Natural killer cell treated with Interleukin-12 subunit alpha and Interleukin-12 subunit beta and Interleukin-15 and Interleukin-18, amount 100 ng/mL, for 72 hours (primary cell): ENCODE measurements around the gene GATAD2A. TPM values are rescaled to one million over a fixed set of nuclear protein-coding genes. Genes with fewer than 3 reads are reported as not detected.

Experiments
- ATAC-seq, 2 donors: fragments of 150-1000 bp; cut with Tn5 transposase in 1 of 2; sonication (Bioruptor Pico), chemical (Tn5 transposase) in 1 of 2; 2 replicates each; pipeline ENCODE4 v1.10.0; 2021
- DNase-seq: peaks from one replicate; pipeline ENCODE4 v3.0.0; 2022; ENCODE audit warnings: low spot score
- H3K27ac Mint-ChIP-seq, 2 donors: 1 replicate in 1 of 2; 2 replicates in 1 of 2; pipeline ENCODE4 v1.8.0; 2022; ENCODE audit warnings: mixed read lengths in 2 of 2, mild to moderate bottlenecking in 1 of 2, moderate library complexity in 1 of 2
- H3K27me3 Mint-ChIP-seq, 2 donors: 1 replicate in 1 of 2; 2 replicates in 1 of 2; pipeline ENCODE4 v1.8.0; 2022; ENCODE audit warnings: mixed read lengths in 2 of 2
- H3K36me3 Mint-ChIP-seq: one replicate; pipeline ENCODE4 v1.8.0; 2022; ENCODE audit warnings: mixed read lengths
- H3K4me1 Mint-ChIP-seq, 2 donors: 1 replicate in 1 of 2; 2 replicates in 1 of 2; pipeline ENCODE4 v1.8.0; 2022; ENCODE audit warnings: low read depth in 2 of 2, mixed read lengths in 2 of 2, mild to moderate bottlenecking in 1 of 2
- H3K4me3 Mint-ChIP-seq: one replicate; pipeline ENCODE4 v1.8.0; 2022; ENCODE audit warnings: mixed read lengths
- H3K9me3 Mint-ChIP-seq: 2 replicates; pipeline ENCODE4 v1.8.0; 2022; ENCODE audit warnings: mixed read lengths
- total RNA-seq, 2 donors: library from RNA; stranded (reverse); gene quantifications; one replicate each; pipeline ENCODE4 v1.2.3, GENCODE V29; 2022

GATAD2A gene
- total RNA-seq, 2 donors from 2014 or later, result 171 to 224 TPM

- Mint-ChIP-seq H3K27me3 (no peaks in the 10 kb centered on the region), H3K36me3 (no peaks in the 10 kb centered on the region), H3K4me3 (no peak overlapping the region), H3K9me3 (no peaks in the 10 kb centered on the region), H3K4me1 (peaks cover 6% of the 10 kb centered on the region in 2 donors), H3K27ac (no peak overlapping the region)
- ATAC-seq (no peak), DNase-seq (no peak)
Measured at GRCh38 chr19:19544257-19544953, 138.9 kb downstream of the GATAD2A start.

DNA sequence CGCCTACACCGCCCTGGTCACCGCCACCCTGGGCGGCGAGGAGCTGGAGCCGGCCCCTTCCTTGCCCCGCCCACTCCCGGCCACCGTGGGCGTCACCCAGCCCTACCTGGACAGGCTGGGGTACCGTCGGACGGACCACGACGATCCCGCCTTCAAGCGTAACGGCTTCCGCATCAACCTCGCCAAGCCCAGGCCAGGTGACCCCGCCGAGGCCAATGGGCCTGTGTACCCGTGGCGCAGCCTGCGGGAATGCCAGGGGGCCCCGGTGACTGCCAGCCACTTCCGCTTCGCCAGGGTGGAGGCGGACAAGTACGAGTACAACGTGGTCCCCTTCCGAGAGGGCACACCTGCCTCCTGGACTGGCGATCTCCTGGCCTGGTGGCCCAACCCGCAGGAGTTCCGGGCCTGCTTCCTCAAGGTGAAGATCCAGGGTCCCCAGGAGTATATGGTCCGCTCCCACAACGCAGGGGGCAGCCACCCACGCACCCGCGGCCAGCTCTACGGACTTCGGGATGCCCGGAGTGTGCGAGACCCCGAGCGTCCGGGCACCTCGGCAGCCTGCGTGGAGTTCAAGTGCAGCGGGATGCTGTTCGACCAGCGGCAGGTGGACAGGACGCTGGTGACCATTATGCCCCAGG, 139.6 kb downstream of the GATAD2A start:
- ATAC-seq (no peak), DNase-seq (no peak)
- Mint-ChIP-seq H3K4me1 (peaks cover 6% of the 10 kb centered on the region in 2 donors), H3K27ac (no peak overlapping the region), H3K9me3 (no peaks in the 10 kb centered on the region), H3K4me3 (no peak overlapping the region), H3K36me3 (no peaks in the 10 kb centered on the region), H3K27me3 (no peaks in the 10 kb centered on the region)

DNA sequence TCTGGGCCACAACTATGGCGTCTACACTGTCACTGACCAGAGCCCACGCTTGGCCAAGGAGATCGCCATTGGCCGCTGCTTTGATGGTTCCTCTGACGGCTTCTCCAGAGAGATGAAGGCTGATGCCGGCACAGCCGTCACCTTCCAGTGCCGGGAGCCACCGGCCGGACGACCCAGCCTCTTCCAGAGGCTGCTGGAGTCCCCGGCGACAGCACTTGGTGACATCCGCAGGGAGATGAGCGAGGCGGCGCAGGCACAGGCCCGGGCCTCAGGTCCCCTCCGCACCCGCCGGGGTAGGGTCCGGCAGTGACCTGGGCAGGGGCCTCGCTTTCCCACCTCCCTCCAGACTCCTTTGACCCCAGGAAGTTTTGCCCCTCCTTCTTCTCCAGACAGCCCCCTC, 140.2 kb downstream of the GATAD2A start:
- no peaks in the 10 kb centered on the region for H3K36me3 Mint-ChIP-seq
- H3K4me1 Mint-ChIP-seq, result peaks cover 4 to 6% of the 10 kb centered on the region in 2 donors
- DNase-seq (no peak), ATAC-seq (no peak)
- H3K4me3 Mint-ChIP-seq, result no peak overlapping the region
- no peaks in the 10 kb centered on the region for H3K27me3 Mint-ChIP-seq
- no peaks in the 10 kb centered on the region for H3K9me3 Mint-ChIP-seq
- no peak overlapping the region for H3K27ac Mint-ChIP-seq

- no peaks in the 10 kb centered on the region for H3K9me3 Mint-ChIP-seq
- DNase-seq (no peak), ATAC-seq (no peak)
- H3K4me3 Mint-ChIP-seq, result no peak overlapping the region
- peaks cover 3 to 6% of the 10 kb centered on the region in 2 donors for H3K4me1 Mint-ChIP-seq
- H3K36me3 Mint-ChIP-seq, result no peaks in the 10 kb centered on the region
- H3K27me3 Mint-ChIP-seq, result no peaks in the 10 kb centered on the region
- H3K27ac Mint-ChIP-seq, result no peak overlapping the region
Measured at GRCh38 chr19:19546751-19547162, 141.3 kb downstream of the GATAD2A start.

- H3K4me3 Mint-ChIP-seq, result no peak overlapping the region
- ATAC-seq (no peak), DNase-seq (no peak)
- H3K36me3 Mint-ChIP-seq, result no peaks in the 10 kb centered on the region
- H3K27ac Mint-ChIP-seq, result no peak overlapping the region
- no peaks in the 10 kb centered on the region for H3K9me3 Mint-ChIP-seq
- H3K27me3 Mint-ChIP-seq, result no peaks in the 10 kb centered on the region
- H3K4me1 Mint-ChIP-seq, result no peaks in the 10 kb centered on the region
Measured at GRCh38 chr19:19547674-19548336, 142.3 kb downstream of the GATAD2A start.

GRCh38 chr19:19548915-19549759, 143.7 kb downstream of the GATAD2A start:
- ATAC-seq, result no peak
- Mint-ChIP-seq H3K27me3 (no peaks in the 10 kb centered on the region), H3K4me3 (no peak overlapping the region), H3K9me3 (no peaks in the 10 kb centered on the region), H3K36me3 (no peaks in the 10 kb centered on the region), H3K4me1 (no peaks in the 10 kb centered on the region), H3K27ac (no peak overlapping the region)
- DNase-seq, result no peak

GRCh38 chr19:19549804-19550464, 144.5 kb downstream of the GATAD2A start:
- no peak overlapping the region for H3K4me3 Mint-ChIP-seq
- no peak overlapping the region for H3K27ac Mint-ChIP-seq
- peaks cover 0 to 3% of the 10 kb centered on the region in 2 donors for H3K4me1 Mint-ChIP-seq
- DNase-seq (no peak), ATAC-seq (no peak)
- no peaks in the 10 kb centered on the region for H3K27me3 Mint-ChIP-seq
- no peaks in the 10 kb centered on the region for H3K9me3 Mint-ChIP-seq
- no peaks in the 10 kb centered on the region for H3K36me3 Mint-ChIP-seq

GRCh38 chr19:19550485-19550929, 145.0 kb downstream of the GATAD2A start:
- Mint-ChIP-seq H3K4me1 (peaks cover 0 to 3% of the 10 kb centered on the region in 2 donors), H3K27ac (no peak overlapping the region), H3K27me3 (no peaks in the 10 kb centered on the region), H3K36me3 (no peaks in the 10 kb centered on the region), H3K4me3 (no peak overlapping the region), H3K9me3 (no peaks in the 10 kb centered on the region)
- ATAC-seq (no peak), DNase-seq (no peak)

GRCh38 chr19:19550972-19551852, 145.7 kb downstream of the GATAD2A start:
- ATAC-seq (no peak), DNase-seq (no peak)
- no peaks in the 10 kb centered on the region for H3K36me3 Mint-ChIP-seq
- H3K27ac Mint-ChIP-seq, result no peak overlapping the region
- peaks cover 0 to 3% of the 10 kb centered on the region in 2 donors for H3K4me1 Mint-ChIP-seq
- no peak overlapping the region for H3K4me3 Mint-ChIP-seq
- H3K27me3 Mint-ChIP-seq, result no peaks in the 10 kb centered on the region
- no peaks in the 10 kb centered on the region for H3K9me3 Mint-ChIP-seq

DNA sequence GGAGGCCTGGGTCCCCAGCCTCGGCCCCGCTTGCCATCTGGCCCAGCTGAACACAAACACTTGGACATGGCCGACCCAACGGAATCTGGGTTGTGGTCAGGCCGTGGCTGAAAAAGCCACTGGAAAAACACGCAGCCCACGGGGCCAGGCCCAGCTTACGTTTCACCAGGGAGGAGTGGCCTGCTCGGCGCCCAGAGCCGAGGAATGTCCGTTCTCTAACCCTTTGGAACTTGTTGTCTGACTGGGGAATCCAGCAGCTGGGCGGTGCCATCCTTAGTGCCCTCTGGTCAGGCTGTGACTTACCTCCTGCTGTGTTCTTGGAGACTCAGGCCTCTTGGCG, 146.3 kb downstream of the GATAD2A start:
- DNase-seq, result no peak
- H3K27me3 Mint-ChIP-seq, result no peaks in the 10 kb centered on the region
- H3K4me3 Mint-ChIP-seq, result no peak overlapping the region
- no peaks in the 10 kb centered on the region for H3K36me3 Mint-ChIP-seq
- H3K9me3 Mint-ChIP-seq, result no peaks in the 10 kb centered on the region
- H3K4me1 Mint-ChIP-seq, result peaks cover 0 to 3% of the 10 kb centered on the region in 2 donors
- no peak for ATAC-seq
- H3K27ac Mint-ChIP-seq, result no peak overlapping the region

DNA sequence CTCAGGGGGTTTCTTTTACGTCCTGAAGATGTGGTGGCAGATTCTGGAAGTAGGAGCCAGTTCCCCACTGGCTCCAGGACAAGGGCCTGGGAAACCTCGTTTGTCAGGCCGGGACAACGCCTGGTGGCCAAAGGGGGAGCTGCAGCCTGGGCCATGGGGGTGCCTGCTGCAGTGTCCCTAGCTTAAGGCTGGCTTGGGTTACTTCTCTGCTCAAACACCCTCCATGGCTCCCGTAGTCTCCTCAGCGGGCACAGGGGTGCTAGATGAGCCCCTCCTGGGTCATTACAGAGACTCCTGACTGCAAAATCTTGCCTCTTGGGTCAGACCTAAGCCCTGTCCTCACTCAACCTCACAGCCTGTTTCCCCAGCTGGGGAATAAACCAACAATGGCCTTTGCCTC, 147.3 kb downstream of the GATAD2A start:
- H3K4me1 Mint-ChIP-seq, result peaks cover 0 to 3% of the 10 kb centered on the region in 2 donors
- H3K4me3 Mint-ChIP-seq, result no peak overlapping the region
- ATAC-seq (no peak), DNase-seq (no peak)
- H3K27me3 Mint-ChIP-seq, result no peaks in the 10 kb centered on the region
- no peaks in the 10 kb centered on the region for H3K36me3 Mint-ChIP-seq
- no peak overlapping the region for H3K27ac Mint-ChIP-seq
- H3K9me3 Mint-ChIP-seq, result no peaks in the 10 kb centered on the region

DNA sequence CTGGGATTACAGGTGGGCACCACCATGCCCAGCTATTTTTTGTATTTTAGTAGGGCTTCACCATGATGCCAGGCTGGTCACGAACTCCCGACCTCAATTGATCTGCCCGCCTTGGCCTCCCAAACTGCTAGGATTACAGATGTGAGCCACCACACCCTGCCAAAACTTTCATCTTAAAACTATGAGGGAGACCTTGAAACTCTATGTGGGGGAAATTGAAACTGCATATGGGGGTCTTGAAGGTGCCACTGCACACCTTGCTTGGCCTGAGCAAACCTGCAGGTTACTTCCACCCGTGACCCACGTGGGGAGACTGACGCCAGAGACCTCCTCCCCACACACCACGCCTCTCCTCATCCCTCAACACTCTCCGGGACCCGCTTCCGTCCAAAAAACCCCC, 148.2 kb downstream of the GATAD2A start:
- no peak overlapping the region for H3K27ac Mint-ChIP-seq

More for the DNA sequence above, 148.2 kb downstream of the GATAD2A start:
- Mint-ChIP-seq H3K4me1 (peaks cover 0 to 3% of the 10 kb centered on the region in 2 donors), H3K27me3 (no peaks in the 10 kb centered on the region), H3K4me3 (no peak overlapping the region), H3K9me3 (no peaks in the 10 kb centered on the region), H3K36me3 (no peaks in the 10 kb centered on the region)
- ATAC-seq (no peak), DNase-seq (no peak)
